Activated naive CD4-positive, alpha-beta T cell treated with anti-CD3 and anti-CD28 coated beads, Interleukin-2, amount 50 U/mL, for 72 hours (primary cell): ENCODE measurements around the gene DPP4. TPM values are rescaled to one million over a fixed set of nuclear protein-coding genes. Genes with fewer than 3 reads are reported as not detected.

Experiments
- ATAC-seq, 2 donors: fragments of 150-1000 bp; cut with Tn5 transposase; 2 replicates each; pipeline ENCODE4 v1.10.0; 2021; ENCODE audit warnings: mild to moderate bottlenecking in 2 of 2, moderate library complexity in 2 of 2
- DNase-seq, 2 donors: peaks; one replicate each; pipeline ENCODE4 v3.0.0; 2021 to 2022; ENCODE audit warnings: low spot score in 2 of 2
- H3K27ac Mint-ChIP-seq, 2 donors: one replicate each; pipeline ENCODE4 v1.8.0; 2022; ENCODE audit warnings: mild to moderate bottlenecking in 2 of 2, mixed read lengths in 2 of 2
- H3K36me3 Mint-ChIP-seq, 2 donors: one replicate each; pipeline ENCODE4 v1.8.0; 2022; ENCODE audit warnings: mixed read lengths in 2 of 2
- H3K9me3 Mint-ChIP-seq, 2 donors: one replicate each; pipeline ENCODE4 v1.8.0; 2022; ENCODE audit warnings: mixed read lengths in 2 of 2
- total RNA-seq, 2 donors: library from RNA; stranded (reverse); gene quantifications; one replicate each; pipeline ENCODE4 v1.2.3, GENCODE V29; 2022

Gene DPP4
- total RNA-seq, 2 donors from 2014 or later, result 5.1 to 42.0 TPM

GRCh38 chr2:162092008-162092390 lies 18.0 kb upstream of the DPP4 start:
- Mint-ChIP-seq H3K9me3 (peaks cover 0 to 6% of the 10 kb centered on the region in 2 donors), H3K27ac (no peak overlapping the region), H3K36me3 (no peaks in the 10 kb centered on the region)
- ATAC-seq (no peak), DNase-seq (no peak)

GRCh38 chr2:162091325-162092007 lies 17.5 kb upstream of the DPP4 start:
- DNase-seq, result no peak
- peaks cover 0 to 6% of the 10 kb centered on the region in 2 donors for H3K9me3 Mint-ChIP-seq
- no peak overlapping the region for H3K27ac Mint-ChIP-seq
- H3K36me3 Mint-ChIP-seq, result no peaks in the 10 kb centered on the region
- ATAC-seq, result no peak

- DNase-seq (no peak), ATAC-seq (no peak)
- no peak overlapping the region for H3K27ac Mint-ChIP-seq
- no peaks in the 10 kb centered on the region for H3K36me3 Mint-ChIP-seq
- H3K9me3 Mint-ChIP-seq, result peaks cover 0 to 6% of the 10 kb centered on the region in 2 donors
Observed at GRCh38 chr2:162090109-162090508, 16.1 kb upstream of the DPP4 start.

- H3K9me3 Mint-ChIP-seq, result peaks cover 0 to 4% of the 10 kb centered on the region in 2 donors
- no peak for ATAC-seq
- H3K36me3 Mint-ChIP-seq, result no peaks in the 10 kb centered on the region
- H3K27ac Mint-ChIP-seq, result no peak overlapping the region
- no peak for DNase-seq
Observed at GRCh38 chr2:162086904-162087303, 12.9 kb upstream of the DPP4 start.

- Mint-ChIP-seq H3K9me3 (peaks cover 0 to 11% of the 10 kb centered on the region in 2 donors), H3K36me3 (peaks cover 0 to 7% of the 10 kb centered on the region in 2 donors), H3K27ac (no peak overlapping the region)
- ATAC-seq, result no peak
- no peak for DNase-seq
Observed at GRCh38 chr2:162085090-162085891, 11.3 kb upstream of the DPP4 start.

GRCh38 chr2:162084536-162084935 lies 10.5 kb upstream of the DPP4 start:
- H3K36me3 Mint-ChIP-seq, result peaks cover 3 to 13% of the 10 kb centered on the region in 2 donors
- peaks cover 1 to 11% of the 10 kb centered on the region in 2 donors for H3K9me3 Mint-ChIP-seq
- DNase-seq (no peak), ATAC-seq (no peak)
- no peak overlapping the region for H3K27ac Mint-ChIP-seq

- peaks cover 22 to 31% of the 10 kb centered on the region in 2 donors for H3K36me3 Mint-ChIP-seq
- ATAC-seq (no peak), DNase-seq (no peak)
- no peak overlapping the region for H3K27ac Mint-ChIP-seq
- peaks cover 16 to 18% of the 10 kb centered on the region in 2 donors for H3K9me3 Mint-ChIP-seq
Observed at GRCh38 chr2:162082681-162083080, 8.7 kb upstream of the DPP4 start.

GRCh38 chr2:162082036-162082435 lies 8.0 kb upstream of the DPP4 start:
- ATAC-seq, result no peak
- peaks cover 27 to 37% of the 10 kb centered on the region in 2 donors for H3K36me3 Mint-ChIP-seq
- no peak overlapping the region for H3K27ac Mint-ChIP-seq
- H3K9me3 Mint-ChIP-seq, result peaks cover 19 to 22% of the 10 kb centered on the region in 2 donors
- DNase-seq, result no peak

- DNase-seq (no peak), ATAC-seq (no peak)
- Mint-ChIP-seq H3K36me3 (peaks cover 27 to 46% of the 10 kb centered on the region in 2 donors), H3K9me3 (peaks cover 19 to 27% of the 10 kb centered on the region in 2 donors), H3K27ac (no peak overlapping the region)
Observed at GRCh38 chr2:162079514-162079913, 5.5 kb upstream of the DPP4 start.

- Mint-ChIP-seq H3K27ac (no peak overlapping the region), H3K36me3 (peaks cover 32 to 58% of the 10 kb centered on the region in 2 donors), H3K9me3 (peaks cover 16 to 19% of the 10 kb centered on the region in 2 donors)
- DNase-seq, result no peak
- no peak for ATAC-seq
Observed at GRCh38 chr2:162075689-162076132, 1.7 kb upstream of the DPP4 start.

- DNase-seq, result no peak
- H3K27ac Mint-ChIP-seq, result peak overlapping the region in 1 of 2 donors; percentile 61
- H3K36me3 Mint-ChIP-seq, result peaks cover 36 to 64% of the 10 kb centered on the region in 2 donors
- H3K9me3 Mint-ChIP-seq, result peaks cover 15 to 19% of the 10 kb centered on the region in 2 donors
- ATAC-seq, result no peak
Observed at GRCh38 chr2:162074928-162075688, 1.1 kb upstream of the DPP4 start.

GRCh38 chr2:162074632-162074895 lies 549 bp upstream of the DPP4 start:
- H3K27ac Mint-ChIP-seq, result peak overlapping the region in 1 of 2 donors; percentile 61
- DNase-seq, result no peak
- peaks cover 33 to 59% of the 10 kb centered on the region in 2 donors for H3K36me3 Mint-ChIP-seq

GRCh38 chr2:162072976-162073887 lies 783 bp downstream of the DPP4 start:
- Mint-ChIP-seq H3K27ac (peak overlapping the region; percentile 61 to 78), H3K9me3 (peaks cover 9 to 14% of the 10 kb centered on the region in 2 donors), H3K36me3 (peaks cover 19 to 50% of the 10 kb centered on the region in 2 donors)
- peak; percentile 15 to 32 for ATAC-seq
- peak in 1 of 2 donors; percentile 30 for DNase-seq

More at GRCh38 chr2:162074632-162074895, 549 bp upstream of the DPP4 start:
- peaks cover 15 to 18% of the 10 kb centered on the region in 2 donors for H3K9me3 Mint-ChIP-seq
- no peak for ATAC-seq

- Mint-ChIP-seq H3K9me3 (peaks cover 0 to 5% of the 10 kb centered on the region in 2 donors), H3K27ac (peak overlapping the region in 1 of 2 donors; percentile 10), H3K36me3 (peaks cover 9 to 47% of the 10 kb centered on the region in 2 donors)
- peak; percentile 75 to 89 for ATAC-seq
- DNase-seq, result no peak
Observed at GRCh38 chr2:162072181-162072702, 1.8 kb downstream of the DPP4 start.

- DNase-seq (no peak), ATAC-seq (no peak)
- no peak overlapping the region for H3K27ac Mint-ChIP-seq
- H3K9me3 Mint-ChIP-seq, result peaks cover 0 to 5% of the 10 kb centered on the region in 2 donors
- H3K36me3 Mint-ChIP-seq, result peaks cover 9 to 43% of the 10 kb centered on the region in 2 donors
Observed at GRCh38 chr2:162071001-162071400, 3.0 kb downstream of the DPP4 start.
